ENCODE results near the gene GALNT5.
"Not testable (repeated sequence)": the region's sequence is repeated elsewhere in the genome, so short reads cannot be mapped to it uniquely, and the experiment has no call there.

The GALNT5 gene

DNA sequence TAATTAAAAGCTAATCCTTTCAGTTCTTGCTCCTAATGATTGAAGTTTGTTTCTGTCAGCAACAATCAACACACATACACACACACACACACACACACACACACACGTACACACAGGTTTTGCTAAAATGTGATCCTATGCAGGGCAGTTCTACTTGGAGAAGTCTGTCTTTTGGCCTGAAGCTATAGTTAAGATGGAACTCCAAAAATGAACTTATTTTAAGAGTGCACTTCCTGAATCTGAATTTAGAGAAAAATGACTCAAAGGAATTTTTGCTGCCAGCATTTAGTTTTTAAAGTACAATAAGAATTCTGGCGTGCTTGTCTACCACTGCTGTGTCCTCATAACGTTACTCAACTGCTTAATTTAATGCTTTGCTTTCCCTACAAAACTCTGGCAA, 6.6 kb downstream of the GALNT5 start:
- TF ChIP-seq, protein P1, sequence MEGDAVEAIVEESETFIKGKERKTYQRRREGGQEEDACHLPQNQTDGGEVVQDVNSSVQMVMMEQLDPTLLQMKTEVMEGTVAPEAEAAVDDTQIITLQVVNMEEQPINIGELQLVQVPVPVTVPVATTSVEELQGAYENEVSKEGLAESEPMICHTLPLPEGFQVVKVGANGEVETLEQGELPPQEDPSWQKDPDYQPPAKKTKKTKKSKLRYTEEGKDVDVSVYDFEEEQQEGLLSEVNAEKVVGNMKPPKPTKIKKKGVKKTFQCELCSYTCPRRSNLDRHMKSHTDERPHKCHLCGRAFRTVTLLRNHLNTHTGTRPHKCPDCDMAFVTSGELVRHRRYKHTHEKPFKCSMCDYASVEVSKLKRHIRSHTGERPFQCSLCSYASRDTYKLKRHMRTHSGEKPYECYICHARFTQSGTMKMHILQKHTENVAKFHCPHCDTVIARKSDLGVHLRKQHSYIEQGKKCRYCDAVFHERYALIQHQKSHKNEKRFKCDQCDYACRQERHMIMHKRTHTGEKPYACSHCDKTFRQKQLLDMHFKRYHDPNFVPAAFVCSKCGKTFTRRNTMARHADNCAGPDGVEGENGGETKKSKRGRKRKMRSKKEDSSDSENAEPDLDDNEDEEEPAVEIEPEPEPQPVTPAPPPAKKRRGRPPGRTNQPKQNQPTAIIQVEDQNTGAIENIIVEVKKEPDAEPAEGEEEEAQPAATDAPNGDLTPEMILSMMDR (IDR thresholded peaks at IDR 0.05): no peak
- Histone ChIP-seq H3K4me3 (no peak overlapping the region), H3K9me3 (no peaks in the 10 kb centered on the region), H3K27ac (peak overlapping the region in 1 of 2 donors; percentile 8), H3K27me3 (no peaks in the 10 kb centered on the region), H3K36me3 (no peaks in the 10 kb centered on the region), H3K4me1 (peaks cover 0 to 23% (median 5%) of the 10 kb centered on the region in 4 donors)
- intact Hi-C loops (cut with DNase I; ENCODE audit: low total_unique reads): no loop called here
- DNase-seq: no peak

DNA sequence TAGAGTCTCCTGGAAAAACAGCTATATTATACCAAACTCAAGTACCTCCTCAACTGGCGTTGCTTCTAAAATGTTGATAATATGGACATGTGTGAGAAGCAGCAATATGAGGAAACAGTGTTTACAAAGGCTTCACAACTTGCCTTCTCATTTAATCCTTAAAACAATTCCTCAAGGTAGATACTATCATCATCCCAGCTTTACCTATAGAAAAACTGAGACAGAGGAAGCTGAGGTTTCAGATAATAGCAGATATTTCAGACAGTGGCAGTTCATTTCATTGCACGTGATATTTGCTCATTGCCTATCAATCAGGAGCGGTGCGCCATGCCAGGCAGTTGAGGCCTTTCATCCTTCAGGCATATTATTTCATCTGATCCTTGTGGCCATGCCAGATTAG, 8.3 kb downstream of the GALNT5 start:
- Histone ChIP-seq H3K36me3 (no peaks in the 10 kb centered on the region), H3K4me1 (peaks cover 0 to 19% (median 4%) of the 10 kb centered on the region in 4 donors), H3K4me3 (no peak overlapping the region), H3K9me3 (no peaks in the 10 kb centered on the region), H3K27ac (no peak overlapping the region), H3K27me3 (no peaks in the 10 kb centered on the region)
- DNase-seq: no peak
- intact Hi-C loops (cut with DNase I; ENCODE audit: low total_unique reads): no loop called here
- TF ChIP-seq, protein P1 (IDR thresholded peaks at IDR 0.05): no peak

DNA sequence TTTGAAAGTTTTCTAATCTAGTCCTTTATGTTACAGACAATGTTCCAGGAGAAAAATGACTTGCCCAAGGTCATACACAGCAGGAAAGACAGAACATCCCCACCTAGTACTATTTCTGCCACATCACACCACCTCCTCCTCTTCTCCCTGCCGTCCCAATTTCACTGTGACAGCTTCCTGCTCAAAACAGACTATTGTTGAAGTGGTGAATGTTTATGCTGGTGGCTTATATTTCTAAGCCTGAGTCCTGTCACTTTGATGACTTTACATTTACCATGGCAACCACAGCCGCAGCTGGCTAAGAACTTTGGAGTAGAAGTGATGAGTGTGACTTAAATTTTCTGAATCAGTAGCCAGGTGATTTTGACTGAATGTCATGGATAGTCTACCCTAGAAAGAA, 10.0 kb downstream of the GALNT5 start:
- no peak for DNase-seq
- intact Hi-C loops (cut with DNase I; ENCODE audit: low total_unique reads): no loop called here
- no peaks in the 10 kb centered on the region for H3K36me3 ChIP-seq
- H3K4me3 ChIP-seq: no peak overlapping the region
- no peaks in the 10 kb centered on the region for H3K9me3 ChIP-seq
- H3K4me1 ChIP-seq: peaks cover 0 to 15% (median 2%) of the 10 kb centered on the region in 4 donors
- no peaks in the 10 kb centered on the region for H3K27me3 ChIP-seq
- TF ChIP-seq, protein P1 (IDR thresholded peaks at IDR 0.05): no peak
- H3K27ac ChIP-seq: no peak overlapping the region

DNA sequence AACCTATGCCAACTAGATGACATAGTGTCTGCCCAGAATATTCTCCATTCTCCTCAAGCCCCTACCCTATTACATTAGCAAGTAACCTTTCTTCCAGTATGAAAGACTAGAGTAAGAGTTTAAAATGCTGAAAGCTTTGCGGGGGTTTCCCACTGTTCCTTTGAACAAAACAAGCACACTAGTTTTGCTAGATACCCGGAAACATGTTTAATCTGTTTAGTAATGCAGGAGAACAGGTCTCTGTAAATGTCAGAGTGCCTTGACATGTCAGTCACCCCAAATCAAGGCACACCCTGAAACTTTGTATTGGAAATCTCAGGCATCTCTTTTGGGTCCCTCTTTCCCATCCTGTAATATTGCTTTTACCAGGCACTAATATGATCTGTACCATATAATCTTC, 11.6 kb downstream of the GALNT5 start:
- no peaks in the 10 kb centered on the region for H3K9me3 ChIP-seq
- TF ChIP-seq, protein P1 (IDR thresholded peaks at IDR 0.05): no peak
- DNase-seq: no peak
- peaks cover 0 to 11% (median 2%) of the 10 kb centered on the region in 4 donors for H3K4me1 ChIP-seq
- intact Hi-C loops (cut with DNase I; ENCODE audit: low total_unique reads): no loop called here
- no peak overlapping the region for H3K4me3 ChIP-seq
- H3K27me3 ChIP-seq: no peaks in the 10 kb centered on the region
- H3K36me3 ChIP-seq: no peaks in the 10 kb centered on the region
- H3K27ac ChIP-seq: no peak overlapping the region

DNA sequence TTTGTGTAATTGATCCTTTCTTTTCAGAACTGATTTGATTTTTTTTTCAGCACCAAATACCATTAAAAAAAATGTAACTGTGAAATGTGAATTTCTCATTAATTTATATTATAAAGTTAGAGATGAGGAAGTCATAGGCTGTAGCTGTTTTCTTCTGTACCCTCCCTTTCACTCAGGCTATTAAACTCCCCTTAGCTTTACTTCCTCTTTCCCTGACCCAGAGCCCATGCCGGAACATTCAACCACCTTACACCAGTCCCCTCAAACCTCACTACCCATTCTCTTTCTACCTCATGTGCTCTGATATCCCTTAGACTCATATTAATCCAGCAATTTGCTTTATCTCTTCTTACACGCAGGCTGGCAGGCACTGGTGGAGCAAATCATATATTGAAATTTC, 12.4 kb downstream of the GALNT5 start:
- TF ChIP-seq, protein P1 (IDR thresholded peaks at IDR 0.05): no peak
- Histone ChIP-seq H3K27ac (no peak overlapping the region), H3K9me3 (no peaks in the 10 kb centered on the region), H3K4me3 (no peak overlapping the region), H3K36me3 (no peaks in the 10 kb centered on the region), H3K4me1 (peaks cover 0 to 2% (median 0%) of the 10 kb centered on the region in 4 donors), H3K27me3 (no peaks in the 10 kb centered on the region)
- intact Hi-C loops (cut with DNase I; ENCODE audit: low total_unique reads): no loop called here
- DNase-seq: no peak

DNA sequence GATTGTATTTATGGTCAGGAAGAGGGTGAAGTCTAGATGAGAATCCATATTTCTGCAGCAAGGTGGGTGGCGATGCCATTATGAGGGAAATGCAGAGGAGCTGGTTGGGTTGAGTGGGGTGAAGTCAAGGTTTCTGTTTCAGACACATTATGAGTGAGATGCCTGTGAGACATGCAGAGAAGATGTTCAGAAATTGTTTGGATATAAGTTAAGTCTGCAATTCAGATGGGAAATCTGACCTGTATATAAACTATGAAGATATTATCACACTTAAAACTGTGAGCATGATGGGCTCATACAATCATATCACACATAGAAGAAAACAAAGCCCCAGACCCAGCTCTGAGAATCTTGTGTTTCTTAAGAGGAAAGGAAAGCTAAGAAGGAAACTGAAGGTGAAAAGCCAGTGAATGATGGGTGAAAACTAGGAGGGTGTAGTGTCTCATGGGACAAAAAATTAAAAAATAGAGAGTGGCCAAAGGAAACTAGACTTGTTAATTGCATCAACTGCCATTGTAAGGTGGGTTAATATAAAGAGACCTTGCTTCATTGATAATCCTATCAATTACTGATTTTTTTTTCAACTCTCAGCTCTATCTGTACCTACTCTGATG, 14.2 kb downstream of the GALNT5 start:
- Histone ChIP-seq H3K27ac (no peak overlapping the region), H3K4me3 (no peak overlapping the region), H3K9me3 (no peaks in the 10 kb centered on the region), H3K4me1 (no peaks in the 10 kb centered on the region), H3K36me3 (no peaks in the 10 kb centered on the region), H3K27me3 (no peaks in the 10 kb centered on the region)
- TF ChIP-seq, protein P1 (IDR thresholded peaks at IDR 0.05): no peak
- no peak for DNase-seq
- intact Hi-C loops (cut with DNase I; ENCODE audit: low total_unique reads): no loop called here

DNA sequence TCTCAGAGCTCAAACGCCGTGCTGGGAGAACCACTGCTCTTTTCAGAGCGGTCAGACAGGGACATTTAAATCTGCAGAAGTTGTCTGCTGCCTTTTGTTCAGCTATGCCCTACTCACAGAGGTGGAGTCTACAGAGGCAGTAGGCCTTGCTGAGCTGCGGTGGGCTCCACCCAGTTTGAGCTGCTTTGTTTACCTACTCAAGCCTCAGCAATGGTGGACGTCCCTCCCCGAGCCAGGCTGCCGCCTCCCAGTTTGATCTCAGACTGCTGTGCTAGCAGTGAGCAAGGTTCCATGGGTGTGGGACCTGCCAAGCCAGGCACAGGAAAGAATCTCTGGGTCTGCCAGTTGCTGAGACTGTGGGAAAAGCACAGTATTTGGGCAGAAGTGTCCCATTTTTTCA, 21.8 kb downstream of the GALNT5 start:
- H3K9me3 ChIP-seq; H3K4me1 ChIP-seq; H3K4me3 ChIP-seq; H3K36me3 ChIP-seq; intact Hi-C loops (cut with DNase I; ENCODE audit: low total_unique reads); H3K27ac ChIP-seq; H3K27me3 ChIP-seq; DNase-seq: not testable (repeated sequence)

All from tibial artery (tissue), 4 donors.